ENCODE data around the gene TMEM97.

The TMEM97 gene

DNA sequence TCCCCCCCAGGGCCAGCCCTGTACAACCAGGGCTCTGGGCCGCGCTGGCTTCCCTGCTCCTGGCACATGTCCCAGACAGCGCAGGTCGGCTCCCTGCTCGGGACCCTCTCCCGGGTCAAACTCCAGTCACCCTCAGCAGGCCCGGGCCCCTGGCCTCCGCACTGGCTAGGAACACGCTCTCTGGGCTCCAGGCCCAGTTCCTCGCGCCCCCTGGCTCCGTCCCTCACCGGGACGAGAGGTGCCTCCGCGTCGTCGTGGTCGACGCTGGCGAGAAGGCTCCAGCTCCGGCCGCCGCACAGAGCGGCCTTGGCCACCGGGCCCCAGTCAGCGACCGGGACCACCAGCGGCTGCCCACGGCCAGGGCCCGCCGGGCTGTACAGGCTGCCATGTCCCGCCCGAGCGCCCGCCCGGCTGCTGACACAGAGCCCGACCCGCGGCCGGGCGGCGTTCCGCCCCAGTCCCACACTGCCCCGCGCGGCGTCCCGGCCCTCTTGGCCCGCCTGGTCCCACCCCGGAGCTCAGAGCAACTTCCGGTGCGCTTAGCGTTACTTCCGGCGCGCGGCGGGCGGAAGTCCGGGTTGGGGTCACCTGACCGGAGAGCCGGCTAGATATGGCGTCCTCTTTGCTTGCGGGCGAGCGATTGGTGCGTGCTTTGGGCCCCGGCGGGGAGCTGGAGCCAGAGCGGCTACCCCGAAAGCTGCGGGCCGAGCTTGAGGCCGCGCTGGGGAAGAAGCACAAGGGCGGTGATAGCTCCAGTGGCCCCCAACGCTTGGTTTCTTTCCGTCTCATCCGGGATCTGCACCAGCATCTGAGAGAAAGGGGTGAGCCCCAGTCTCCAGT, 38.3 kb downstream of the TMEM97 start, which contains the start of gene POLDIP2 (continued):
- TF ChIP-seq ZNF148 (tag by site-specific recombination; IDR thresholded peaks at IDR 0.05; ENCODE audit: borderline replicate concordance) (no peak), ZNF670 (tag by site-specific recombination; IDR thresholded peaks at IDR 0.05; ENCODE audit: low read depth) (no peak), TSHZ1 (tag by site-specific recombination; IDR thresholded peaks at IDR 0.05; ENCODE audit: borderline replicate concordance) (no peak), ZNF404 (tag by site-specific recombination; IDR thresholded peaks at IDR 0.05) (no peak), ZNF266 (tag by site-specific recombination; IDR thresholded peaks at IDR 0.05; ENCODE audit: low read depth) (no peak), ZNF132 (tag by site-specific recombination; IDR thresholded peaks at IDR 0.05; ENCODE audit: borderline replicate concordance) (no peak), YY1 (tag by site-specific recombination; IDR thresholded peaks at IDR 0.05) (peak; percentile 94), ZNF544 (tag by site-specific recombination; IDR thresholded peaks at IDR 0.05) (no peak), ZNF677 (tag by site-specific recombination; IDR thresholded peaks at IDR 0.05) (no peak), ZNF391 (tag by site-specific recombination; IDR thresholded peaks at IDR 0.05; ENCODE audit: borderline replicate concordance, low read depth) (no peak), ZNF530 (tag by site-specific recombination; IDR thresholded peaks at IDR 0.05; ENCODE audit: low read depth) (no peak), ZBTB1 (tag by site-specific recombination; IDR thresholded peaks at IDR 0.05) (peak; percentile 29; the same call in 1 of the 2 replicates), ZNF623 (tag by site-specific recombination; IDR thresholded peaks at IDR 0.05) (peak; percentile 25; the same call in 1 of the 2 replicates), ZNF239 (tag by site-specific recombination; IDR thresholded peaks at IDR 0.05) (no peak), ZNF76 (tag by site-specific recombination; IDR thresholded peaks at IDR 0.05; ENCODE audit: borderline replicate concordance, low read depth) (peak; percentile 94), ZNF510 (tag by site-specific recombination; IDR thresholded peaks at IDR 0.05; ENCODE audit: insufficient replicate concordance) (no peak), ZNF140 (tag by site-specific recombination; IDR thresholded peaks at IDR 0.05) (no peak), ZNF341 (tag by site-specific recombination; IDR thresholded peaks at IDR 0.05; ENCODE audit: low read depth) (peak; percentile 30; the same call in 1 of the 2 replicates), HOXC10 (CRISPR knock-in tag; IDR thresholded peaks at IDR 0.05) (no peak), ZNF776 (tag by site-specific recombination; IDR thresholded peaks at IDR 0.05; ENCODE audit: borderline replicate concordance) (no peak), ZBTB20 (tag by site-specific recombination; IDR thresholded peaks at IDR 0.05) (peak; percentile 45; the same call in 1 of the 2 replicates), ZSCAN23 (tag by site-specific recombination; IDR thresholded peaks at IDR 0.05) (no peak), ZNF596 (tag by site-specific recombination; IDR thresholded peaks at IDR 0.05) (peak; percentile 19; the same call in 1 of the 2 replicates), FEZF1 (tag by site-specific recombination; IDR thresholded peaks at IDR 0.05) (no peak), KLF9 (tag by site-specific recombination; IDR thresholded peaks at IDR 0.05; ENCODE audit: low read depth) (peak; percentile 32; the same call in 1 of the 2 replicates), ZNF610 (tag by site-specific recombination; IDR thresholded peaks at IDR 0.05; ENCODE audit: borderline replicate concordance) (no peak)
- TF ChIP-seq, protein P1, sequence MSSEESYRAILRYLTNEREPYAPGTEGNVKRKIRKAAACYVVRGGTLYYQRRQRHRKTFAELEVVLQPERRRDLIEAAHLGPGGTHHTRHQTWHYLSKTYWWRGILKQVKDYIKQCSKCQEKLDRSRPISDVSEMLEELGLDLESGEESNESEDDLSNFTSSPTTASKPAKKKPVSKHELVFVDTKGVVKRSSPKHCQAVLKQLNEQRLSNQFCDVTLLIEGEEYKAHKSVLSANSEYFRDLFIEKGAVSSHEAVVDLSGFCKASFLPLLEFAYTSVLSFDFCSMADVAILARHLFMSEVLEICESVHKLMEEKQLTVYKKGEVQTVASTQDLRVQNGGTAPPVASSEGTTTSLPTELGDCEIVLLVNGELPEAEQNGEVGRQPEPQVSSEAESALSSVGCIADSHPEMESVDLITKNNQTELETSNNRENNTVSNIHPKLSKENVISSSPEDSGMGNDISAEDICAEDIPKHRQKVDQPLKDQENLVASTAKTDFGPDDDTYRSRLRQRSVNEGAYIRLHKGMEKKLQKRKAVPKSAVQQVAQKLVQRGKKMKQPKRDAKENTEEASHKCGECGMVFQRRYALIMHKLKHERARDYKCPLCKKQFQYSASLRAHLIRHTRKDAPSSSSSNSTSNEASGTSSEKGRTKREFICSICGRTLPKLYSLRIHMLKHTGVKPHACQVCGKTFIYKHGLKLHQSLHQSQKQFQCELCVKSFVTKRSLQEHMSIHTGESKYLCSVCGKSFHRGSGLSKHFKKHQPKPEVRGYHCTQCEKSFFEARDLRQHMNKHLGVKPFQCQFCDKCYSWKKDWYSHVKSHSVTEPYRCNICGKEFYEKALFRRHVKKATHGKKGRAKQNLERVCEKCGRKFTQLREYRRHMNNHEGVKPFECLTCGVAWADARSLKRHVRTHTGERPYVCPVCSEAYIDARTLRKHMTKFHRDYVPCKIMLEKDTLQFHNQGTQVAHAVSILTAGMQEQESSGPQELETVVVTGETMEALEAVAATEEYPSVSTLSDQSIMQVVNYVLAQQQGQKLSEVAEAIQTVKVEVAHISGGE (tag by site-specific recombination; conservative IDR thresholded peaks at IDR 0.05; ENCODE audit: low read depth), result peak; percentile 99
- TF ChIP-seq, protein P2, sequence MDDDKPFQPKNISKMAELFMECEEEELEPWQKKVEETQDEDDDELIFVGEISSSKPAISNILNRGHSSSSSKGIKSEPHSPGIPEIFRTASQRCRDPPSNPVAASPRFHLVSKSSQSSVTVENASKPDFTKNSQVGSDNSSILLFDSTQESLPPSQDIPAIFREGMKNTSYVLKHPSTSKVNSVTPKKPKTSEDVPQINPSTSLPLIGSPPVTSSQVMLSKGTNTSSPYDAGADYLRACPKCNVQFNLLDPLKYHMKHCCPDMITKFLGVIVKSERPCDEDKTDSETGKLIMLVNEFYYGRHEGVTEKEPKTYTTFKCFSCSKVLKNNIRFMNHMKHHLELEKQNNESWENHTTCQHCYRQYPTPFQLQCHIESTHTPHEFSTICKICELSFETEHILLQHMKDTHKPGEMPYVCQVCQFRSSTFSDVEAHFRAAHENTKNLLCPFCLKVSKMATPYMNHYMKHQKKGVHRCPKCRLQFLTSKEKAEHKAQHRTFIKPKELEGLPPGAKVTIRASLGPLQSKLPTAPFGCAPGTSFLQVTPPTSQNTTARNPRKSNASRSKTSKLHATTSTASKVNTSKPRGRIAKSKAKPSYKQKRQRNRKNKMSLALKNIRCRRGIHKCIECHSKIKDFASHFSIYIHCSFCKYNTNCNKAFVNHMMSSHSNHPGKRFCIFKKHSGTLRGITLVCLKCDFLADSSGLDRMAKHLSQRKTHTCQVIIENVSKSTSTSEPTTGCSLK (tag by site-specific recombination; IDR thresholded peaks at IDR 0.05), result no peak
